ENCODE results near the gene GANAB.
"Not testable (repeated sequence)": the region's sequence is repeated elsewhere in the genome, so short reads cannot be mapped to it uniquely, and the experiment has no call there.

GANAB gene

DNA sequence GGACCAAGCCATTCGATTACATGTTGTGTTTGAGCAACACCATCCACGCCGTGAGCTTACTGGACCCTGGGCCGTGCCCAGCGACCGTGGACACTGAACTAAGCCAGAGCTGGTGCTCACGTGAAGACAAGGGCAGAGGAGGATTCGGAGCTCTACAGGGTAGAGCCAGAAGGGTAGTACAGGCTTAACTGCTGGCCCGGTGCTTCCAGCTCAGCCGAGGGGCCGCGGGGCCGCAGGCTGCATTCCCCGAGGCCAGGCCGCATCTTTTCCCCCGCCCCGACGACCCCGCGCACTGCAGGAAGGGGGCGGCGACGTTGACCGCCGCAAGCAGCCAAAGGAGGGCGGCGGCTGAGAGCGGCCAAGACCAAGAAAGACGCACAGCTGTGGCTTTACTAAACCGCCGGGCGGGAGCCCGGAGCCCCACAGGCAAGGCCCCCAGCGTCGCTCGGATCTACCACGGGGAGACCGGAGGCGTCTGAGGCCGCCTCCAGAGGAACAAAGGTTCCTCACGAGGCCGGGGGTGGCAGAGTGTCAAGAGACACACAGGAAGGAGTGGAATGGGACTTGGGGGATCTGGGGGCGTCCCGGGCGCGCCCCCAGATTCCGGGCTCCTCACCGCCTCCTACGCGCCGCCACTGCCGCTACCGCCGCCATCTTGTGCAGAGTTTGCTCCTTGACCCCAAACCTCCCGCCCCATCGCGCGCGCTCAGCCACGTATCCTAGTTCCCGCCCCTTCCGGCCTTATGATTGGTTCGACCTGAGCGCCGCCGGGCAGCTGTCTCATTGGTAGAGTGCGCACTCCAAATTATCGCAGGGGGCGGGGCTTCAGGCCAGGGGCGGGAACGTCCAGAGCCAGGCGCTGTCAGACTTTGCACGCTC lies at the start of gene GANAB:
Gene GANAB, minus strand, starts transcription at position 668 of the 879 bp plus-strand sequence. Its CDS starts 14 bp downstream, at position 654.
- DNase-seq, result peak; percentile 97

- DNase-seq, result peak; percentile 58
These were observed 48.2 kb upstream of the GANAB start for GRCh38 chr11:62694455-62695167.

DNA sequence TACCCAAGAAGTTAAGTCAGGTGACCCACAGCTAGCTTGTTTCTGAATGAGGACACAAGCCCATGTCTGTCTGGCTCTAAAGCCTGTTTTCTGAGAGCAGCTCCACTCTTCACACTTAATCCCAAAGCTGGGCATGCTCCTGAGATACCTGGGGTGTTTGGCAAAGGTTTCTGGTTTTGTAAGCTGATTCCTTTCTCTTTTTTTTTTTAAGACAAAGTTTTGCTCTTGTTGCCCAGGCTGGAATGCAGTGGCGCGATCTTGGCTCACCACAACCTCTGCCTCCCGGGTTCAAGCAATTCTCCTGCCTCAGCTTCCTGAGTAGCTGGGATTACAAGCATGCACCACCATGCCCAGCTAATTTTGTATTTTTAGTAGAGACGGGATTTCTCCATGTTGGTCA lies 47.2 kb upstream of the GANAB start:
- not testable (repeated sequence) for DNase-seq

GRCh38 chr11:62689421-62690183 lies 43.2 kb upstream of the GANAB start, which contains the start of gene LRRN4CL:
Gene LRRN4CL (minus strand): TSS chr11:62689530. CDS start chr11:62688508, 1,022 bp downstream.
- DNase-seq, result no peak

- DNase-seq, result no peak
These were observed 42.1 kb upstream of the GANAB start for GRCh38 chr11:62688491-62688890.

GRCh38 chr11:62687508-62688396 lies 41.3 kb upstream of the GANAB start:
- DNase-seq, result no peak

DNA sequence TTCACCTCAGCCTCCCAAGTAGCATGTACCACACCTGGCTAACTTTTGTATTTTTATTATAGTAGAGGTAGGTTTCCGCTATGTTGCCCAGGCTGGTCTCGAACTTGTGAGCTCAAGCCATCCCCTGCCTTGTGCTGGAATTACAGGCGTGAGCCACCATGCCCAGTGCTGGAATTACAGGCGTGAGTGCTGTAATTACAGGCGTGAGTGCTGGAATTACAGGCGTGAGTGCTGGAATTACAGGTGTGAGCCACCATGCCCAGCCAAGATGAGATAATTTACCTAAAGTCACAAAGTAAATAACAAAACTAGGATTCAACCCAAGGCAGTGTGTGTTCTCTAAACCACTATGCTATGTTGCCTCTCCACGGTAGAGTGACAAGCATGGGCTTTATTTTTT lies 36.1 kb upstream of the GANAB start:
- DNase-seq, result no peak

GRCh38 chr11:62680825-62681240 lies 34.4 kb upstream of the GANAB start:
- DNase-seq, result no peak

DNA sequence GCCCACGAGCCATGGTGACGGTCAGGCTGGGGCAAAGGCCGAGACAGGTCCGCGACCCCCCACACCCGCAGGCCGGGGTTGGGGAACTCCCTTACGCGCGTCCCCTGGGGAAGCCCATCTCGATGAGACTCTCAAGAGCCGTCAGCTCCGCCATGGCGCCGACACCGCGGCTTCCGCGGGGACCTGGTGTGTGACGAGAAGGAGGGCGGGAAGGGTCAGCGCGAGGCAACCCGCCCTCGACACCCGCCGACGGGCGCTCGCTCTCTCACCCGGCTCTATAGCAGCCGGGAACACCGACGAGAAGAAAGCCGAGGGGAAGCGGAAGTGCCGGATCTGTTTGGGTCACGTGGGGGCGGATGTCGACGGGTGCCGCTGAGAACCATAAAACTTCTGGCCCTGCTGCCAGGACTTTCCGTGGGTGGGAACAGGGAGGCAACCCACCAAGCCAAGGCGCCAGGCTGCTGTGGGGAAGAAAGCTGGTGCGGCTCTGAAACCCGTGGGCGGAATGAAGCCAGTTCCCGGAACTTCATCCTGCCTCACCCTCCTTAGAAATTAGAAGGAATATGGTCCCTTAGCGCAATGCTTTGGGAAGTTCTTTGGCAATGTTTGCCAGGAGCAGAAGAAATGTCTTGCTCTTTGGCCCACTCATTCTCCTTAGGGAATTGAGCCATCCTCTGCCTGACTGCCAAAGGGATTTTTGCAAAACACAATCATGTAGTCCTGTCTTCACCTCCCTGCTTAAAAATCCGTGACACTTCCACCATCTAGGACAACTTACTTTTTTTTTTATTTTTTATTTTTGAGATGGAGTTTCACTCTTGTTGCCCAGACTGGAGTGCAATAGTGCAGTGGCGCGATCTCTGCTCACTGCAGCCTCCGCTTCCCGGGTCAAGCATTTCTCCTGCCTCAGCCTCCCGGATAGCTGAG lies 32.6 kb upstream of the GANAB start, which contains the start of gene UBXN1:
Gene UBXN1, minus strand, starts transcription at position 304 of the 927 bp plus-strand sequence. Its CDS starts 150 bp downstream, at position 154.
- DNase-seq, result peak; percentile 85

DNA sequence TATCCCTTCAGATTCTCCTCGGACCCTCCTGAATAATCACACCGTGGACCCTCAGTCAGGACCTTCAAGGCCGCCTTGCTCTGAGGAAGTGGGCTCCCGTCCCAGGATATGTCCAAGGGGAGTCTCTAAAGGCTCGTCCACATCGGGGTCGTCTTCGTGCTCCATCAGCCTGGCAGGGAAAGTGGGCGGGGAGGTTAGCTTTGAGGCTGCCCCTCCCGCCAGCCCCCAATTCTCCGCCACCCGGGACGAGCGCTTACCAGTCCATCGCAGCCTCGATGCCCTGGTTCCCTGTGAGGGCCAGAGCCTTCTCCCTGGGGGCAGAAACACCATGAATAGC lies 32.0 kb upstream of the GANAB start:
- no peak for DNase-seq

GRCh38 chr11:62677714-62678113 lies 31.3 kb upstream of the GANAB start:
- no peak for DNase-seq

- DNase-seq, result no peak
These were observed 30.7 kb upstream of the GANAB start for GRCh38 chr11:62677156-62677555.

GRCh38 chr11:62676698-62677097 lies 30.3 kb upstream of the GANAB start:
- DNase-seq, result no peak

- DNase-seq, result not testable (repeated sequence)
These were observed 29.0 kb upstream of the GANAB start for GRCh38 chr11:62675415-62675814.

- DNase-seq, result no peak
These were observed 26.7 kb upstream of the GANAB start for GRCh38 chr11:62673196-62673525.

GRCh38 chr11:62671608-62672389 lies 25.4 kb upstream of the GANAB start, which contains the start of the genes LBHD1 and UQCC3:
Gene LBHD1 (minus strand): TSS chr11:62672267. CDS start chr11:62670031, 2,236 bp downstream.
Gene UQCC3 (plus strand): TSS chr11:62671673. CDS start chr11:62671746, 73 bp downstream.
- peak; percentile 85 for DNase-seq

DNA sequence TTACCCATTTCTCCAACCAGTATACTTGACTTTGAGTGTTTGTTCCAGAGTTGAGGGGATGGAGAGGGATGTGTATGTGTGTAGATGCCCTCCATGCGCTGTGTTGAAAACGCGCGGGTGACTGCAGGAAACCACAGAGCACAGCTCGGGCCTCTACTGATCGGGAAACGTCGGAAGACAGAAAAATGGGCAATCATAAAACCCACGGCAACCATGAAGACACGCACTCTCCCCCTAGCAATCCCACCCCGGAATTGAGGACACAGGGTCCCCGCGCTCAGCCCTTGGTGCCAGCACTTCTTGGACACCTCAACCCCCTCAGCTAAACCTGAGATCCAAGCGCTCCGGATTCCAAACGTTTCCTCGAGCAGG lies 24.8 kb upstream of the GANAB start:
- no peak for DNase-seq

- DNase-seq, result no peak
These were observed 23.2 kb upstream of the GANAB start for GRCh38 chr11:62669420-62670161.

DNA sequence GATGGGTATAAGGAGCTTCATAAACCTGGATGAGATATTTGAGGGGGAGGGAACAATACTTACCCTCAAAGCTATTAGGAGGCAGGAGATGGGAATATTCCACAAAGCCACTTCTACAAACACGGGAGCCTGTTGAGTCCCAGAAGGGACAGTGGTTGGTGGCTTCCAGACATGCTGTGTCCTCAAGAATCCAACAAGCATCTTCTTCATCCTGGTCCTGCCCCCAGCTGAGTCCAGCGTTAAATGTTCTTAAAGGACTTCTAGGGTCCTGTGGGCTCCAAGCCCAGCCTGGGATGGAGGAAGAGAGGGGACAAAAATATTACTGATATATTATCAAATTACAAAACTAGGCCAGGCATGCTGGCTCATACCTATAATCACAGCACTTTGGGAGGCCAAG lies 21.0 kb upstream of the GANAB start:
- DNase-seq, result no peak

All from NCI-H1105 treated with DMSO at 0.1 percent for 48 hours (cell line).